NCI-H526 (cell line): ENCODE measurements around the gene EPYC.

ENCODE experiments used
- DNase-seq, 2 experiments: peaks; one replicate each; lab custom pipeline; 2025; lab: John Stamatoyannopoulos, UW

EPYC gene

GRCh38 chr12:90958347-90958746 is 46.4 kb downstream of the EPYC start:
- DNase-seq, result no peak

GRCh38 chr12:90954921-90955320 is 49.9 kb downstream of the EPYC start, which contains the start of gene CCER1:
Gene CCER1, minus strand, starts transcription at chr12:90955176. Its CDS starts 434 bp downstream, at chr12:90954742.
- no peak for DNase-seq

DNA sequence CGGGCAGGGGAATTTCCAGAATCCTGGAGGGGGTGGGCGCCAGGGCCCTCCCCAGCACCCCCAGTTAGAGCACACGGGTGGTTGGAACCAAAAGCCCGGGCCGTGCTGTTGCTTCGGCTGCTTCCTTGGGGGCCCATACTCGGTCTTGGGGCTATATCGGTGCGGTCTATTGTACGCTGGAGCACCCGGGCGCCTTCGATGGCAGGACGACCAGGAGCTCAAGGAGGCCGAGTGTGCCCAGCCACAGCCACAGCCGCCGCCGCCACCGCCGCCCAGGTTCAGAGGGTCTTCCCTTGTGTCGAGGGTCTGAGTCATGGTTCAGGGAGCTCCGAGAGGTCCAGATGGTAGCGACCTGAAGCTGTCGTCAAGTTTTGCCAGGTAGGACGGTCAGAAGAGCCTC is 50.3 kb downstream of the EPYC start:
- no peak for DNase-seq

DNA sequence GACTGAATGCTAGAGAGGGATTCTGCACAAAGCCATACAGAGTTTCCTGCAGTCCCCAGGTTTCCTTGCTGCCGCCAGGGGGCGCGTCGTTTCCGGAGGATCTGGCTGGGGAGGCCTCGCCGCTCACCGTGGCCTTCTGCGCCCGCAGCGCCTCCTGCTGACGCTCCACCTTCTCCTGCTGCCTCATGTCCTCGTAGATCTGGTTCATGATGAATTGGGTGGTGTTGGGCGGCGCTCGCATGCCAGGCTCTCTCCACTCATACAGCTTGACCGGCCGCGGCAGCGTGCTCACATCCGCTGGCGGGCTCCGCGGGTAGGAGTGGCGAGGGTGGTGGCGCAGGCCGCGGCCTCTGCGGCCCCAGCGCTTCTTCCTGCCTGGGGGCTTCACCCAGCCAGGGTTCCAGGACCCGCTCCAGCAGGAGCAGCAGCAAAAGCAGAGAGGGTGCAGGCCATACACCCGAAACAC is 50.8 kb downstream of the EPYC start:
- no peak for DNase-seq

DNA sequence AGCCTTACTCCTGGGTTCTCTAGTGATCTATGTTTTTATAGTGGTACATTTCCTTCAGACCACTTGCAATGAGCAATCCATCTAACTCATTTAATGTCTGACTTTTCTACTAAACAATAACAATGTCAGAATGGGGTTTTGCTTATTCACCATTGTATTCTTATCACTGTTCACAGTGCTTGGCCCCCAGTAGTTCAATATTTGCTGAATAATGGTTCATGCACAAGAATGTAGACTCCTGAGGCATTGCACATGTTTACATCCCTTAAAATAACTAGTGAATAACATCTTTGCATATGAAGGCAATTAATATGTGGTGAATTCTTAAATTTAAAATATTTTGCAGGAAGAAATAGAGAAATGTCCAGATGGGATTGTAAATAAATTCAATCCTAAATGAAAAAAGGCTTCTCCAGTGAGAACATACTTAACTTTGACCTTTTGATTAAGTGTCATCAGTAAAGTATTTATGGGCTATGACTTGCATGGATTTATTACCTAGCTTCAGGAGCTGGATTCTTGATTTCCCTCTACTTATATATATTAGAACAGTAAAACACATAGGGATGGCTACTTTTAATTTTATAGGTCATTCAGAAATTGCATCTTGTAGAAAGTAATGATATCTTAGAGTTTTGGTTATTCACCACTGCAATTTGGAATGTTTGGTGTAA is 53.2 kb downstream of the EPYC start:
- no peak for DNase-seq

DNA sequence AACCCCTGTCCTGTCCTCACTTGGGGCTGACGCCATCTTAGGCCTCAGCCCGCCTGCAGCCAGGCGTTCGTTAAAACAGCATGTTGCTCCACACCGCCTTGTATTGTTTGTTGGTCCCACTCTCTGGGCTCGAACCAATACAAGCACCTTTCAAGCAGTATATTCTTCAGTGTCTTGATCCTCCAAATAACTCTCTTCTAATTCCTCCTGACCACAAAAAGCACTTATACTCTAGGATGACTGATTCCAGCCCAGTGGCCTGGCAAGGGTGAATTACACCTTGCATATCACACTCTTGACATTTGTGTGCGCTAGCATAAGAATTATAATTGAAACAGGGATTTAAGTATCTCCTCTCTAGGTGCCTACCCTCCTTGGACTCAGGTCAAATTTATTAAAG is 56.9 kb downstream of the EPYC start:
- DNase-seq, result no peak

GRCh38 chr12:90945070-90945649 is 59.6 kb downstream of the EPYC start:
- peak in 1 of 2 experiments; percentile 62 for DNase-seq

GRCh38 chr12:90943255-90943654 is 61.5 kb downstream of the EPYC start:
- no peak for DNase-seq

DNA sequence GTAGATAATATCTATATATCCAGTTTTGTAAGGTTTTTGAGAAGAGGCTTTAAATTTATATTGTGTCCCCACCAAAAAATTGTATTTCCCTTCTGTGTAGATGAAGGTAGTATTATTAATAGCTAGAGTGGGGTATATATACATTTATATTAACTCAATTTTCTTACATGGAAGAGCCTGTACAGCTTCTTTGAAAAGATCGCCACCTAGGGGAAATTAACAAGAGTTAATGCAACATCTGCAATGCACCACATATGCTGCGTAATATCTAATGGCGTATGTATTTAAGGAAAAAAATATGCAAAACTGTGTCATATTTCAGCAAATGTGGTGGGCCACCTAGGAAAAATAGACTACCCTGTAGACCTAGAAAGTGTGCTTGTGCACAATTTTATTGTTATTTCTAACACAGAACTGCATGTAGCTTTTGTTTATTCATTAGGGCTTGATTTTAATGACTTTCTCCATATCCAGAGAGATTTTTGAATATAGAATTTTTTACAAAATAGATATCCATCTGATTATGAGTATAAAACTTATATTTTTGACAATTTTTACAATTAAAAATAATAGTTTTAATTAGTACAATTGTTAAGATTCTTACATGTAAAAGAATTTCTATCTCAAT is 63.8 kb downstream of the EPYC start:
- DNase-seq, result peak; percentile 70 to 83

GRCh38 chr12:90939382-90939781 is 65.4 kb downstream of the EPYC start:
- no peak for DNase-seq

- no peak for DNase-seq
These were observed 66.3 kb downstream of the EPYC start for GRCh38 chr12:90938451-90938850.

GRCh38 chr12:90937651-90938050 is 67.1 kb downstream of the EPYC start:
- no peak for DNase-seq

- no peak for DNase-seq
These were observed 68.4 kb downstream of the EPYC start for GRCh38 chr12:90936230-90937005.

- DNase-seq, result no peak
These were observed 79.2 kb downstream of the EPYC start for GRCh38 chr12:90925562-90925961.

DNA sequence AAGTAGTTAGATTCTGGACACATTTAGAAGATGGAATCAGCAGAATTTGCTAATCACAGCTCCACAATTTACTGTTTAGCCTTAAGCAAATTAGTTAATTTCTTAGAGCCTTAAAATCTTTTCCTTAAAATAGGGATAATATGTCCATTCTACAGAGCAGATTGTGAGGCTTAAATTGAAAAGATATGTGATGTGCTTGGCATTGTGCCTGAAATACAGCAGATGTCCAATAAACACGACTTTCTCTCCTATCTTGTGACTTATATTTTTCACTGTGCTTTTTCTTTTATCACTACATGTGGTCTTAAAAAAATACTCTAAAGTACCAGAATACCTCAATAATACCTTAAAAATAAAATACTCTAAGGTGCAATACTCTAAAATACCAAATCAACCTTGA is 80.4 kb downstream of the EPYC start:
- DNase-seq, result no peak

GRCh38 chr12:90922145-90922627 is 82.6 kb downstream of the EPYC start:
- DNase-seq, result no peak

DNA sequence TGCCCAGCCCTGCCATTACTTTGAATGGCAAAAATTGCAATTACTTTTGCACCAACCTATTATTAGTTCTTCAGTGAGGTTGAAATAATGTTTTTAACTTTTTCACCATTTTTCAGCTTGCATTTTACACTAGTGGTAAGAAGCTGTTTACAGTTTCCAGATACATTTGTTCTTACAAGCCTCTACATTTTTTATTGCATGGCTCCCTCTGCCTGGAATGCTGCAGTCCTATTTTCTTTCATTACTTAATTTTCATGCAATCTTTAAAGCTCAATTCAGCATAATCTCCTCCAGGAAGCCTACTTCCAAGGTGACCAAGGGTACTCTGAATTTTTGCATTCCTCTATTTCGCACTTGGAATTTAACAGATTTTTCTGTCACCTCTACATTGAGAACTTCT is 83.2 kb downstream of the EPYC start:
- no peak for DNase-seq

- no peak for DNase-seq
These were observed 84.5 kb downstream of the EPYC start for GRCh38 chr12:90920222-90920621.

DNA sequence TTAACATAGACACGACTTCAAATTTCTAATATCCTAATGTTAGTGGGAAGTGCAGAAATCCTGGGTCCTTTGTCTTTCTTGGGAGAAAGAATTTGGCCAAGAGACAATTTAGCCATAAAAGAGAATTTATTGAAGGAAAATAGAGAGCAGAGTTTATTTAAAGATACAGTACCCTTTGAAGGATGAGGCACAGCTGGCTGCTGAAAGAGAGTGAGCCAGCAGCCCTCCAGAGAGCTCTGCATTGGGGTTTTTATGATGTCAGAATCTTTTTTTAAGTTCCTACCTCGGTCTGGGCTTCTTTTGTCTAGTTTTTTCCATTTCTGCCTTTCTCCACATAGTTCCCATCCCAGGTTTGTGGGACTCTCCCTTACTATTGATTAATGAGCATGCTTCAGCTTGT is 87.3 kb downstream of the EPYC start:
- no peak for DNase-seq

DNA sequence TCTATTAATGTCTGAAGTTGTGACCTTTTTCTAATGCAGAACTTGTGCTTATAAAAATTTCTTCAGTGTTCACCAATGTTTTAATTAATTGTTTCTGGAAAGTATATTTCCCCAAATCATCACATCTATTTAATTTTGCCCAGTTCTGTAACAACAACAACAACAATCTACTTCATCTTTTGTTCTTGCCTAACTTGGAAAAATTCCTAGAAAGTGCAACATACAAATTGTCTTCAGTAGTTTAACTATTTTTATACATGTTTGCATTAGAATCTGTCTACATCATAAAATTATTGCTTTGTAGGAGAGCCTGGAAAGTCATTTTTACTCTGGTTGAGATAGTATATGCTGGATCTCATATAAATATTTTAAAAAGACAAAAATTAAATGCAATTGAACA is 88.3 kb downstream of the EPYC start:
- DNase-seq, result no peak

- no peak for DNase-seq
These were observed 89.4 kb downstream of the EPYC start for GRCh38 chr12:90915353-90915752.
